GM20431 (cell line): Measurements from ENCODE around the gene HEBP1.

ENCODE experiments used
- in situ Hi-C: fragments of 300-500 bp; cut with MseI, MboI; formaldehyde crosslinking; loops from one replicate; pipeline ENCODE4 v1.15.0; 2020; ENCODE audit warnings: low sequenced_read_pairs; ENCODE audit not compliant: unreplicated experiment

Gene HEBP1

DNA sequence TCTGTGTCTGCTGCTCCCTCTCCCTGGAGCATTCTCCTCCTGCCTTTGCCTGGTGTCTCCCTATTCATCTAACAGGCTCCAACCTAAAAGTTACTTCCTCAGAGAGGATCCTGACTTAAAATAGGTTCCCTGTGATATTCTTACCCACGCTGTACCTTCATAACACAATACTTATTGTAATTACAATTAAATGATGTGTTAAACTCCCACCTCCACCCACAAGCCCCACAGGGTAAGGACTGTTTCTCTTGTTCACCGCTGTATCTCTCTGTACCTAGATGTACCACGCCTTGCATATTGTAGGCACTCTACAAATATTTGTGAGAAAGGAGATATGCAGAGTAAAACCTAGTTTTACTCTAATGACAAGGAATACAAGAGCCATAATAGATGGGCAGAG is 5.0 kb downstream of the HEBP1 start:
- in situ Hi-C loops: no loop called here

DNA sequence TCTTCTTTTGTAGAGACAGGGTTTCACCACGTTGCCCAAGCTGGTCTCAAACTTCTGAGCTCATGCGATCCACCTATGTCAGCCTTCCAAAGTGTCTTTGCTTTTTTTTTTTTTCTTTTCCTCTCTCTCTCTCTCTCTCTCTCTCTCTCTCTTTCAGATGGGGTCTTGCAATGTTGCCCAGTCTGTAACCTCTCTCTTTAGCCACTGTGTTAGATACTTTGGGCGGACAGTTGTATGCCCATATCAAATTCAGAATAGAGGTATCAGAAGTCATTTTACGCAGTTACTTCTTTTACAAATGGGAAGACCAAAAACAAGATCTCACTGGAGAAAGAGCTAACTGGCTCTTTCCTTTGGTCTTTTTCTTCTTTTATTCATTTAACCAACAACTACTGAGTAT is 6.7 kb downstream of the HEBP1 start:
- in situ Hi-C loops: no loop called here

GRCh38 chr12:12992418-12993130 is 7.5 kb downstream of the HEBP1 start:
- in situ Hi-C loops: no loop called here

DNA sequence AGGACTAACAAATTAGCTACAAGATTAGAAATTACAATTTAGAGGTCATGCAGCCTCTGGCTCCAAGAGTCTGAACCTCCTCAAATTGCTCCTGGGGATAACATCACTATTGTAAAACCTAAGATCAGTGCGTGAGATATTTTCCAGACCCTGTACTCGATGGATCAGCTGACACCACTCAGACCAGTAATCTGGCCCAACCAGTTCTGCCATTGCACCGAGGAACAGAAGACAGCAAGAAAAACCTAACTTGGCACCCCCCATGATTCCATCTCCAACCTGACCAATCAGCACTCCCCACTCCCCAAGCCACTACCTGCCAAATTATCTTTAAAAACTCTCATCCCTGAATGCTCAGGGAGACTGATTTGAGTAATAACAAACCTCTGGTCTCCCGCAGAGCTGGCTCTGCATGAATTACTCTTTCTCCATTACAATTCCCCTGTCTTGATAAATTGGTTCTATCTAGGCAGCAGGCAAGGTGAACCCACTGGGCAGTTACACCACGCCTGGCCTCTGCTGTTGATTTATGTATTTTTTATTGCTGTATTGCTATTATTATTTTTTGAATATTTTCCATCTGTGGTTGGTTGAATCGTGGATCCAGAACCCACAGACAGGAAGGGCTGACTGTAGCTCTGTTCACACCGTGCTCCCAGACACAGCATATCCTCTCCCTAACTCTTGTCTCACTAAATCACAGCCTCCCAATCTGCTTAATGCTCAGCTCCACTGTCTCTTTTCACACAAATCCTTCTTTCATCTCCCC is 9.2 kb downstream of the HEBP1 start:
- in situ Hi-C loops: no loop called here

DNA sequence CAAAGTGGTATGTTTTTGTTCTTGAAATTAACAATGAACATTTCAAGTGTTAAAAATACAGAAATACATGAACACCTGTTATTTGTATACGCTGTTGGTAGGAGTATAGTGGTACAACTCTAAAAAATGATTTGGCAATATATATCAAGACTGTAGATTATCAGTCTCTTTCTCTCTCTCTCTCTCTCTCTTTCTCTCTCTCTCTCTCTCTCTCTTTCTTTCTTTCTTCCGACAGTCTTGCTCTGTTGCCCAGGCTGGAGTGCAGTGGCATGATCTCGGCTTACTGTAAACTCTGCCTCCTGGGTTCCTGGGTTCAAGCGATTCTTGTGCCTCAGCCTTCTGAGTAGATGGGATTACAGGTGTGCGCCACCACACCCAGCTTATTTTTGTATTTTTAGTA is 12.6 kb downstream of the HEBP1 start:
- in situ Hi-C loops: no loop called here

- in situ Hi-C loops: no loop called here
These were observed 13.2 kb downstream of the HEBP1 start for GRCh38 chr12:12986775-12987331.

DNA sequence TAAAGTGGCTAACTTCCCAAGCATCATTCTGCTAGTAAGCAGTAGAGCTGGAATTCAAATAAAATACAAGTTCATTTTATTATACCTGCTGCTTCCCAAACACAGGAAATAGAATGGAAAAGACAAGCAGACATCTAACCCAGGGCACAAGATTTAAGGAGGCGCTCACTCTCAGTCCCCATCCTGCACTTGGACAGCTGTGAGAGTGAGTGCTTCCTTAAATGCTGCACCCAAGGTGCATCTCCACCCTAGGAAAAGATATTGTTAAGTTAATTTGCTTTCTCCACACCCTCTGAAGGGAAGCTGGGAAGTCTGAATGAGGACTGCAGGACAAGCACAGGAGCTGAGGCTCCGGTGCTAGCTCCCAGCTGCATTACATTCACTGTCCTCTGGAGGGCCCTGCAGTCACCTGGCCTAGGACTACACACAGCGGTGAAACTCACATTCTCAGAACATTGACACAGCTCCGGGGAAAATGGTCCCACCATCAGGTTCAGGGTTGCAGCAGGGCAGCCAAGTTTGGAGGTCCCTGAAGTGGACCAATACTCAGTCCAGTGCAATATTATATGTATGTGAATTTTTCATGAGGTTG is 14.2 kb downstream of the HEBP1 start:
- in situ Hi-C loops: no loop called here

DNA sequence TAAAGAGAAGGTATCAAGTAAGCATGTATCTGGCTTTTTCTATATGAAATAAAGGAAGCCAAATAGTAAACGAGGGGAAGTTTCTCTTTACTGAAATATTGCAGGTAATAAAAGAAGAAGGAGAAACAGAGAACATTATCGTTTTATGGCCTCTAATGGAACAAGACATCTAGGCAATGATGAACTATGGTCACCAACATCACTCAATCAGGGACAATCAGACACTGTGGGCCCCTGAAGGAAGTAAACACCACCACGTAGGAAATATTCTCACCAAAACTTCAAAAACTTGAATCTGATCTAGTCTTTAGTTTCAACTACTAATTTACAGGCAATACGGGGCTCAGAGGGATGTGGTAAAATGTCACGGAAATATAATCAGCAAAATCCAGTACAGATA is 15.9 kb downstream of the HEBP1 start:
- in situ Hi-C loops: no loop called here

DNA sequence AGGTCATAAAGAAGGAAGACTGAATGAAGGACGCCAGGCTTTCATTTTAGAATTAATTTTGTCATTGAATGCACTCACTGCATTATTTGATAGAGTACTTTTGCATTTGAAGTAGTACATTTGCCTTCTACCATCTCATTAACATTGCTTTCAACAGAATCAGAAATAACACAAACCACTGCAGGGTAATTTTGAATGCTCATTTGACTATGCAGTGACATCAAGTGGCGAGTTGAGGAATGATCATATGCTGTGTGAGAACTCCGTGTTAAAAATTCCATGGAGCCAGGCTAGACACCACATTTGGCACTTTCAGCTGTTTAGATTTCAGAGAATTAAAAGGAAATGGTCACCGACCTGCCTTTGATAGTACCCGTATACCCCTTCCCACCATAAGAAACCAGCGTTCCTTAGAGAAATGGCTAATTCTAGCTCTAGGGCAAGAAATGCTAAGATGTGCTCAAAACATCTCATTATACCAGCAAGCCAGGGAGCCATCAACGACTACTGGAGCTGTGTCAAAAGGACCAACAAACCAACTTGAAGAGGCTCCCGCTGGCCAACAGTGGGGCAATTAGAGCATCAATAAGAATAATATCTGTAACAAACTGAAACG is 16.5 kb downstream of the HEBP1 start:
- in situ Hi-C loops: no loop called here

- in situ Hi-C loops: no loop called here
These were observed 17.7 kb downstream of the HEBP1 start for GRCh38 chr12:12982331-12982730.

DNA sequence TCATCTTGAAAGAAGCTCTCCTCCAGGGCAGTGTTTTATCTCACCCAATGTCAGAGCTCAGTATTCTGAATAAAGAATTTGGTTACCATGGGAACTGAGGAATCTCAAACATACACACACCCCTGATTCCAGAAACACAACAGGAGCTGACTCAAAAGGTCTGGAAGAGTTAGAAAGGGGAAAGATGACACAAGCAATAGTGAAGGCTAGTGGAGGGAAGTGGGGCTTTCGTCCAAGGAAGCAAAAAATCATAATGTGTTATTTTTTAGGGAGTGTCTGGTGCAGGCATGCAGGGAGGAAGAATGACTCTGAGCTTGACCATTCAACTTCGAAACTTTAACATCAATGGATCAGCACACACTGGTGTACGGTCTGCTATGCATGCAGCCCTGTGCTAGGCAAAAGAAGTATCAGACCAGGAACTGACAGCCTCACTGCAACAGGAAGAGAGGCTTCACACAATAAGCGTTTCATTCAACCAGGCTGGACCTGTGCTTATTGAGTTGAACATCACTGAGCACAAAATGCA is 20.3 kb downstream of the HEBP1 start:
- in situ Hi-C loops: no loop called here

DNA sequence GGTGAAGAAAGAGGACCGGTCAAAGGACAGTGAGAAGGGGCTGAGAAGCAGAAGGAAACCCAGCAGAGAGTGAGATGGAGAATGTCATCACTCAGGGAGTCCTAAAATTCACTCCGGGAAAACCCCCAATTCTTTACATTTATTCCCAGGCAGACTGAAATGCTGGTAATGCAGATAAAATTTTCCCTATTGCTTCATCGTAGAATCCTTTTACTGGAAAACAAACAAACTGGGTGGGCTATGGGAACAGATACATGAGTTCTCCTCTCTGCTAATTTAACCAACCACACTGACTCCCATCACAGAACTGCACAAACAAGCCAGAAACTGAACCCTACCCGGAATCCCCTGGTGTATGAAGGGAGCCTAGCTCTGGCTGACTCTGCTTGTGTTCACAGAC is 20.9 kb downstream of the HEBP1 start:
- in situ Hi-C loops: no loop called here

DNA sequence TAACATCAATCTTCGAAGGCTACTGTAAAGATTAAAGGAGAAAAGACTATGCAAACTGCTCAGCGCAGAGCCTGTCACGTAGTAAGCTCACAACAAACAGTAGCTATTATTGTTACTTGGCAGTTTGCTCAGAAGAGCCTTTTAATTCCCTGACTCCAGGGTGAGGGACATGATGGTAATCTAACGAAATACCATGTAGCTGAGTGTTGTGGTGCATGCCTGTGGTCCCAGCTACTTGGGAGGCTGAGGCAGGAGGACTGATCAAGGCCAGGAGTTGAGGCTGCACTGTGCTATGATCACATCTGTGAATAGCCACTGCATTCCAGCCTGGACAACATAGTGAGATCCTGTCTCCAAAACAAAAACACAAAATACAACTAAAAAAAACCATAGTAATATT is 22.8 kb downstream of the HEBP1 start:
- in situ Hi-C loops: no loop called here

DNA sequence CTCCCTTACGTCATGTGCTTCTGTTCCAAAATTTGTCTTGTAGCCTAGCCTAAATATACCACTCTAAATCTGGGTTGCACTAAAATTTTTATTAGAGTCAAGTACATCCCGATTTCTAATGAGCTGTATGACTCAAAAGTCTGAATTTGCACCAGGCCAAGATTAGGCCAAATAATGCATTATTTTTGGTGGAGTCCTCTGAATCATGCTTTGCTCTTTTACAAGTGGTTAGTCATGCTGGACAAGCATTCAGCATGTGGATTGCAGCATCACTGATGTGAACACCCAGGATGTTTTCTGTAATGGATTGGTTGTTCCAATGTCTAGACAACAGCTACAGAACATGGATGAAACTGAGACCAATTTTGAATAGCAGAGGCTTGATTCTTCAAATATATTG is 23.7 kb downstream of the HEBP1 start:
- in situ Hi-C loops: no loop called here

- in situ Hi-C loops: no loop called here
These were observed 24.6 kb downstream of the HEBP1 start for GRCh38 chr12:12975322-12976077.

DNA sequence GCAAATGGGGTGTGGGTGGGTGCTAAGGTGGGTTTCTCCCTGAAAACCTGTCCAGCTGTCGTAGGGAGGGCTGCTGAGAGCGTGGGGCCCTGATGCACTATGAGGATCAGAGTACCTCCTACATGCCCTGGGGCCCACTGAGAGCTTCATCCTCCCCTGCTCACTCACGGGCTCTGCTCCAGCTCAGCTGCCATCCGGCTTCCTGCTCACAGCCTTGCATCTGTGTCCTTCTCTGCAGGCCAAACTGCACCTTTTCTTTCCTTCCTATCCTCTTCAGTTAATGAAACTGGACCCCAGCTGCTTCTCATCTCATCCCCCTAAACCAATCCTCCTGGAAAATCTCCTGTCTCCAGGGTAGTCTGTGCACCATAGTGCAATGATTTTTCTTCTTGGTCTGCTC is 25.9 kb downstream of the HEBP1 start:
- in situ Hi-C loops: no loop called here

DNA sequence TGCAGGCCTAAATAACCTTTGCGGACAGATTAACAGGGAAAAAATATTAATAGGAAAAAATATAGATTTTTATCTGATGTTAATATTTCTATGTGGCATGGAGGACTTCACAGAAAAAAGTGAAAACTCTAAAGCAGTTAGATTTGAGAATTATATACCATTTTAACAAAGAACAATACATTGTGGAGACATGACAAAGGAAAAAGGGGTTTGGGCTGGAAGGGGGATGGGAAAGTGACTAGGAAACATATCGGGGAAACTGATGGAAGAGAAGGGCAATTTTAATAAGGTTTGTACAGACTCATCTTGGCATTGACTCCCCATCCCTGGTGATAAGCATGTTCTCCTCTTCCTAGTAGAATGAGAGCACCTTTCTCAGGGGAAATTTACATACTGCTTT is 27.0 kb downstream of the HEBP1 start:
- in situ Hi-C loops: no loop called here

- in situ Hi-C loops: no loop called here
These were observed 34.2 kb downstream of the HEBP1 start for GRCh38 chr12:12965836-12966235.

GRCh38 chr12:12964255-12964654 is 35.8 kb downstream of the HEBP1 start:
- in situ Hi-C loops: no loop called here
